Smooth muscle cell (in vitro differentiated cells): Measurements from ENCODE around the gene LGR6. TPM values are rescaled to one million over a fixed set of nuclear protein-coding genes. Genes with fewer than 3 reads are reported as not detected.

Source experiments
- DNase-seq: peaks from one replicate; lab custom pipeline; 2025; ENCODE audit not compliant: unreplicated experiment; lab: John Stamatoyannopoulos, UW
- H2AFZ ChIP-seq: fragments of 200-600 bp; sonication (generic); 2 replicates; pipeline ENCODE4 v1.6.0; 2016; ENCODE audit warnings: antibody characterized with exemption, low read depth, mild to moderate bottlenecking
- H3F3A ChIP-seq: fragments of 200-600 bp; sonication (generic); 2 replicates; pipeline ENCODE4 v1.6.0; 2017; ENCODE audit warnings: antibody characterized with exemption, low read depth
- H3K27ac ChIP-seq: fragments of 200-600 bp; sonication (generic); 2 replicates; pipeline ENCODE4 v1.5.1; 2016; ENCODE audit warnings: low read depth, mild to moderate bottlenecking
- H3K27me3 ChIP-seq: fragments of 200-600 bp; sonication (generic); 2 replicates; pipeline ENCODE4 v1.6.1; 2016; ENCODE audit warnings: low read depth, mild to moderate bottlenecking
- H3K36me3 ChIP-seq: fragments of 200-600 bp; sonication (generic); 2 replicates; pipeline ENCODE4 v1.5.1; 2016; ENCODE audit warnings: low read depth
- H3K4me1 ChIP-seq: fragments of 200-600 bp; sonication (generic); 2 replicates; pipeline ENCODE4 v1.5.1; 2016; ENCODE audit warnings: low read depth
- H3K4me2 ChIP-seq: fragments of 200-600 bp; sonication (generic); 2 replicates; pipeline ENCODE4 v1.6.0; 2016; ENCODE audit warnings: mild to moderate bottlenecking
- H3K4me3 ChIP-seq: fragments of 200-600 bp; sonication (generic); 2 replicates; pipeline ENCODE4 v1.5.1; 2016; ENCODE audit warnings: mild to moderate bottlenecking
- H3K79me2 ChIP-seq: fragments of 200-600 bp; sonication (generic); 2 replicates; pipeline ENCODE4 v1.6.0; 2016; ENCODE audit warnings: low read depth, mild to moderate bottlenecking
- H3K9ac ChIP-seq: fragments of 200-600 bp; sonication (generic); 2 replicates; pipeline ENCODE4 v1.6.0; 2016; ENCODE audit warnings: low read depth
- H3K9me3 ChIP-seq: fragments of 200-600 bp; sonication (generic); replicated peaks from 2 replicates; pipeline ENCODE4 v1.5.1; 2016; ENCODE audit warnings: low read depth
- H4K20me1 ChIP-seq: fragments of 200-600 bp; sonication (generic); 2 replicates; pipeline ENCODE4 v1.6.0; 2016; ENCODE audit warnings: low read depth
- CTCF ChIP-seq: fragments of 200-600 bp; sonication (generic); IDR thresholded peaks from 2 replicates; pipeline ENCODE4 v1.5.1; 2017; ENCODE audit warnings: borderline replicate concordance, mild to moderate bottlenecking, antibody characterized with exemption; ENCODE audit not compliant: insufficient read depth, poor library complexity, severe bottlenecking
- WGBS: methylation state at CpG from one replicate; pipeline ENCODE4 v1.1.7; 2016; ENCODE audit warnings: low lambda C conversion rate; 5-methylcytosine and 5-hydroxymethylcytosine counted together
- polyA plus RNA-seq: library from polyadenylated mRNA; unstranded; fragments of >200 nt; fragmentation: Nextera tagmentation; extraction: Ambion mirVana; gene quantifications from 2 replicates; pipeline ENCODE4 v1.2.1, GENCODE V29; 2016
- total RNA-seq: library from RNA; depleted of rRNA; stranded (reverse); fragments of >200 nt; gene quantifications from 2 replicates; pipeline ENCODE4 v1.2.3, GENCODE V29; 2014

LGR6 gene
- total and polyA plus RNA-seq, 2 experiments from 2014 or later: 1.8 to 2.9 TPM

GRCh38 chr1:202156590-202156989 is 37.0 kb upstream of the LGR6 start:
- Histone ChIP-seq H3K9me3 (no peaks in the 10 kb centered on the region), H4K20me1 (no peaks in the 10 kb centered on the region), H3K9ac (no peak overlapping the region), H3K4me2 (no peak overlapping the region), H3K79me2 (no peaks in the 10 kb centered on the region), H3K27me3 (no peaks in the 10 kb centered on the region), H3K4me3 (no peak overlapping the region), H3K36me3 (no peaks in the 10 kb centered on the region), H2AFZ (no peak overlapping the region), H3K27ac (no peak overlapping the region), H3K4me1 (no peaks in the 10 kb centered on the region), H3F3A (no peaks in the 10 kb centered on the region)
- no peak for TF ChIP-seq CTCF
- 82% methylated on average over 8 of the region's 8 CpGs for whole genome bisulfite sequencing
- DNase-seq: no peak

- H3K27me3 ChIP-seq: no peaks in the 10 kb centered on the region
- H4K20me1 ChIP-seq: no peaks in the 10 kb centered on the region
- no peaks in the 10 kb centered on the region for H3K9me3 ChIP-seq
- H3K9ac ChIP-seq: no peak overlapping the region
- no peaks in the 10 kb centered on the region for H3K4me1 ChIP-seq
- no peak overlapping the region for H3K4me2 ChIP-seq
- no peaks in the 10 kb centered on the region for H3K79me2 ChIP-seq
- H3K27ac ChIP-seq: no peak overlapping the region
- H3F3A ChIP-seq: no peaks in the 10 kb centered on the region
- no peak for DNase-seq
- no peaks in the 10 kb centered on the region for H3K36me3 ChIP-seq
- H3K4me3 ChIP-seq: no peak overlapping the region
- WGBS: 99% methylated on average over 10 of the region's 10 CpGs
- no peak overlapping the region for H2AFZ ChIP-seq
- TF ChIP-seq CTCF: no peak
These were observed 35.7 kb upstream of the LGR6 start for GRCh38 chr1:202157945-202158344.

- Histone ChIP-seq H3K9me3 (no peaks in the 10 kb centered on the region), H2AFZ (no peak overlapping the region), H3K4me3 (no peak overlapping the region), H3F3A (no peaks in the 10 kb centered on the region), H3K36me3 (no peaks in the 10 kb centered on the region), H3K79me2 (no peaks in the 10 kb centered on the region), H3K4me2 (no peak overlapping the region), H3K9ac (no peak overlapping the region), H3K27me3 (no peaks in the 10 kb centered on the region), H4K20me1 (no peaks in the 10 kb centered on the region), H3K27ac (no peak overlapping the region), H3K4me1 (no peaks in the 10 kb centered on the region)
- no peak for TF ChIP-seq CTCF
- 92% methylated on average over 10 of the region's 10 CpGs for WGBS
- DNase-seq: no peak
These were observed 34.6 kb upstream of the LGR6 start for GRCh38 chr1:202158810-202159533.
